Measurements from ENCODE around the gene TBL1XR1.

Gene TBL1XR1

GRCh38 chr3:177150970-177151627 lies 46.2 kb downstream of the TBL1XR1 start:
- H3K27ac ChIP-seq, result 0 out of 2 replicates have a peak overlapping the region, but pooled peaks have one; percentile 17

GRCh38 chr3:177150218-177150916 lies 46.9 kb downstream of the TBL1XR1 start:
- peak overlapping the region; percentile 17; the same call in 1 of the 2 replicates for H3K27ac ChIP-seq
- TF ChIP-seq CTCF (conservative IDR thresholded peaks at IDR 0.05), result no peak

More at GRCh38 chr3:177150970-177151627, 46.2 kb downstream of the TBL1XR1 start:
- TF ChIP-seq CTCF (conservative IDR thresholded peaks at IDR 0.05), result no peak

GRCh38 chr3:177149106-177149505 lies 48.2 kb downstream of the TBL1XR1 start:
- no peak for TF ChIP-seq CTCF (conservative IDR thresholded peaks at IDR 0.05)
- H3K27ac ChIP-seq, result no peak overlapping the region

GRCh38 chr3:177147790-177148189 lies 49.5 kb downstream of the TBL1XR1 start:
- H3K27ac ChIP-seq, result no peak overlapping the region
- TF ChIP-seq CTCF (conservative IDR thresholded peaks at IDR 0.05), result no peak

- TF ChIP-seq CTCF (conservative IDR thresholded peaks at IDR 0.05), result no peak
- peak overlapping the region; percentile 59; the same call in 1 of the 2 replicates for H3K27ac ChIP-seq
Measured at GRCh38 chr3:177146646-177147045, 50.6 kb downstream of the TBL1XR1 start.

GRCh38 chr3:177145954-177146353 lies 51.3 kb downstream of the TBL1XR1 start:
- H3K27ac ChIP-seq, result peak overlapping the region; percentile 59

More at GRCh38 chr3:177145954-177146353, 51.3 kb downstream of the TBL1XR1 start:
- no peak for TF ChIP-seq CTCF (conservative IDR thresholded peaks at IDR 0.05)

Measured in VCaP (cell line).